Measurements from ENCODE around the gene RBM47.
"Not testable (repeated sequence)": the region's sequence is repeated elsewhere in the genome, so short reads cannot be mapped to it uniquely, and the experiment has no call there.

RBM47 gene

GRCh38 chr4:40399578-40399977 is 230.1 kb downstream of the RBM47 start:
- DNase-seq, result no peak

- DNase-seq, result peak; percentile 67
Measured at GRCh38 chr4:40395908-40396793, 233.5 kb downstream of the RBM47 start.

- peak; percentile 7 for DNase-seq
Measured at GRCh38 chr4:40395166-40395900, 234.3 kb downstream of the RBM47 start.

GRCh38 chr4:40394236-40394635 is 235.4 kb downstream of the RBM47 start:
- DNase-seq, result no peak

GRCh38 chr4:40392241-40392640 is 237.4 kb downstream of the RBM47 start:
- not testable (repeated sequence) for DNase-seq

GRCh38 chr4:40389986-40390385 is 239.7 kb downstream of the RBM47 start:
- DNase-seq, result no peak

GRCh38 chr4:40388239-40388638 is 241.4 kb downstream of the RBM47 start:
- DNase-seq, result no peak

- no peak for DNase-seq
Measured at GRCh38 chr4:40380647-40381046, 249.0 kb downstream of the RBM47 start.

GRCh38 chr4:40379248-40379647 is 250.4 kb downstream of the RBM47 start:
- DNase-seq, result no peak

GRCh38 chr4:40378619-40379018 is 251.0 kb downstream of the RBM47 start:
- no peak for DNase-seq

GRCh38 chr4:40377512-40378365 is 251.9 kb downstream of the RBM47 start:
- no peak for DNase-seq

- no peak for DNase-seq
Measured at GRCh38 chr4:40375620-40376019, 254.0 kb downstream of the RBM47 start.

- no peak for DNase-seq
Measured at GRCh38 chr4:40375095-40375494, 254.6 kb downstream of the RBM47 start.

- no peak for DNase-seq
Measured at GRCh38 chr4:40373636-40374035, 256.0 kb downstream of the RBM47 start.
